GM18517 (cell line): ENCODE data around the gene TTBK2.
"Not testable (repeated sequence)": the region's sequence is repeated elsewhere in the genome, so short reads cannot be mapped to it uniquely, and the experiment has no call there.

Source experiments
- ATAC-seq: cut with Tn5 transposase; IDR thresholded peaks from one replicate; pipeline ENCODE4 v1.9.1; 2021; ENCODE audit warnings: mild to moderate bottlenecking, moderate library complexity; ENCODE audit not compliant: unreplicated experiment

TTBK2 gene

DNA sequence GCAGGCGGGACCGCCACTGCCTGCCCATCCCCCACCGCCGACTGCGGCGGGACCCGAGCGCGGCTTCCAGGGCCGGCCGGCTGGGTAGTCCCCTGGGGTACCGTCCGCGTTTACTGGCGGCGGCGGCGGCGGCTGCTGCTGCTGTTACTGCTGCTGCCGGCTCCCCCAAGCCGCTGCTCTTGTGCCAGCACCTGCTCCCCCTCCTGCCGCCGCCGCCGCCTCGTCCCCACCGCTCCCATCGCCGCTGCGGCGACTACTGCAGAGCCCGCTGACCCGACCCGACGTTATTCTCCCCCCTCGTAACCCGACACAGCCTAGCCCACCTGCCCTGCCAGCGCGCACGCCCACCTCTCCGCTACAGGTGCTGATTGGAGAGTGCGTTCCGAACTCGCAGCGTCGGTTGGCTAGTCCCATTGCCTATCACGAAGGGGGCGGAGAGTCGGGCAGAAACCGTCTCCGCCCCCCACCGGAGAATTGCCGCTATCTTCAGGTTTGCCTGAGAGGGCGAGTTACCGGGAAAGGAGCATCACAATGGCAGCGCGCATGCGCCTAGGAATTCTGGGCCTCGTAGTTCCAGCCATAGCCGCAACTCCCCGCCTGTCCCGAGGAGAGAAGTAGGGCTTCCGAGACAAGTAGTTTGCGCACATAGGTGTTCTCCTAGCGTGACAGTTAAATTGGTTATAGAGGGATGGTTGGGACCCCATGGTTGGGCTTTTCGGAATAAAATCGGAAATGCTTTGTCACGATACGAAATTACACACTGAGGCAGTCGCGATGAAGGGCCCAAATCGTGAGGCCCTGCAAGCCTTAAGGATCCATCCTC lies at the start of gene TTBK2:
TSS of gene TTBK2 (minus strand) at position 260 of the 823 bp plus-strand sequence. CDS start 42,161 bp downstream, outside the sequence.
- ATAC-seq, result peak; percentile 88

DNA sequence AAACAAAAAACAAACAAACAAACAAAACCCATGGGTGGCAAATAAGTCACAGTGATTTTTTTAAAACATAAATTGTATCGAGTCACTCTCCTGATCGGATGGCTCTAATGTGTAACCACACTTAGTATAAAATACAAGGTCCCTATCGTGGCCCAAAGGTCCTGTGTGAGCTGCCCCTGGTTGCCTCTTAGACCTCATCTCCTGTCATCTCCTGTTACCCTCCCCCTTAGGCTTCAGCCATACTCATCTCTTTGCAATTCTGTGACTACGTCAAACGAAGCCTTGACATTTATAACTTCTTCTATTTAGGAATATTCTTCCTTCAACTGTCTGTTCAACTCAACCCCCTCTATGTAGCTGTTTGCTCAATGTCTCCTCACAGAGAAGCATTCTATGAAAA lies 43.9 kb upstream of the TTBK2 start:
- no peak for ATAC-seq

DNA sequence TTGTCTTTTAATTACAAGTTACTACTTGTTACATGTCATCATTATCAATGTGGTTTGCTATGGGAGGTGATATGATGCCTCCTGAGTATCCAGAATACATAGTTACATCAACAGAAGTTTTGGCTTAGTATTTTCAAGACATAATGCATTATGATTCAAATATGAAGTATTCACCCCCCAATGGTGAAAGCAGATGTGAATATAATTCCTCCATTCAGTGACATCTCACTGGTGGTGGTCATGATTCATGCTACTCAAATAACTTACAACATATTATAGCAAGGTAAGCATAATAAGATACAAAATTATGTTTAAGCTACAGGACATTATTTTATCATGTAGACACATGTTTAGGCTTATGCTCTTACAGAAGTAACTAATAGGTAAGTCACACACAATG lies 34.9 kb upstream of the TTBK2 start:
- no peak for ATAC-seq

DNA sequence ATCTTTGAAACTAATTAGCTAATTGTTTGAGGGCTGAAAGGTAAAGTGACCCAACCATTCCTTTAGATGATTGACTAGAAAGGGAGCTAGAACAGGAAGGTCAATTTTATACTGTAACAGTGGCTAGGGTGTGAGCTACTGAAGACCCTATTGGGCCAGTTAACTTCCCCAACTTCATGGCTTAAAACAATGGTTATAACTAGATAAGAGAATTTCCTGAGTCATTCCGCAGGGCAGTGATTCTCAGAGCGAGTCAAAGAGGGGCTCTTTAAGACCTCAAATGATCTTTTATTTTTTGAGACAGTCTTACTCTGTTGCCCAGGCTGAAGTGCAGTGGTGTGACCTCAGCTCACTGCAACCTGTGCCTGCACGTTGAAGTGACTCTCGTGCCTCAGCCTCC lies 33.7 kb upstream of the TTBK2 start:
- ATAC-seq, result no peak

DNA sequence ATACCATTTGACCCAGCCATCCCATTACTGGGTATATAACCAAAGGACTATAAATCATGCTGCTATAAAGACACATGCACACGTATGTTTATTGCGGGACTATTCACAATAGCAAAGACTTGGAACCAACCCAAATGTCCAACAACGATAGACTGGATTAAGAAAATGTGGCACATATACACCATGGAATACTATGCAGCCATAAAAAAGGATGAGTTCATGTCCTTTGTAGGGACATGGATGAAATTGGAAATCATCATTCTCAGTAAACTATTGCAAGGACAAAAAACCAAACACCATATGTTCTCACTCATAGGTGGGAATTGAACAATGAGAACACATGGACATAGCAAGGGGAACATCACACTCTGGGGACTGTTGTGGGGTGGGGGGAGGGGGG lies 28.3 kb upstream of the TTBK2 start:
- ATAC-seq, result not testable (repeated sequence)

DNA sequence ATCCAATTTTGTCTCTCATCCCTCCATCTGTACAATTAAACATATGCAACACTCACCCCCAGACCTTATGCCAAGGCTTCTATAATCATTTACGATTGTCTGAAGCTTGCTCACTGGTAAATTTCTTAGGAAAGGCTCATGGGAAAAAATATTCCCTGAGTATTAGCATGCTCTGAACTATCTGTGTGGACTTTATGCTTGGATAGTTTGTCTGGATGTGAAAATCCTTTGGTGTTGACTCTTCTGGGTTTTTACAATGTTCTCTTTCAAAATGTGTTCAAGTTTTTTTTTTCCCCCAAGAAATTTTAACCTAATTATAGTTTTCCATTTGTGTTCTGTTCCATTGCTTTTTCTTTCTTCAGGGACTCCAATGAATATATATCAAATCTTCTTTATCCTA lies 19.9 kb upstream of the TTBK2 start:
- no peak for ATAC-seq

DNA sequence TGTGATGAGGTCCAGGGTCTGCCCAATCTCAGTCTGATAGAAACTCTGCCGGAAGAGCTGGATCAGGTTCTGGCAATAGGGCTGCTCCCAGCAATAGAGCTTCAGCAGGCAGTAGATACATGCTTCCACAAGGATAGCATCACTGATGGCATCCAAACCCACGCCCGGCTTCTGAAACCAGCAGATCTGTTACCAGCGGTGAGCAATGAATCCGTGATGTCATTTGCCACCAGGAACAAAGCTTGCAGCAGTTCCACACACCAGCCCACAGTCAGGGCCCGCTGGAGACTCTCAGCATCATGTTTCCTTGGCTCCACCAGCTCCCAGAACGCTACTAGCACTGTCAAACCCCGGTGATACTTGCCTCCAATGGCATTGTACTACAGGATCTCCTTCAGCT lies 19.3 kb upstream of the TTBK2 start:
- no peak for ATAC-seq

DNA sequence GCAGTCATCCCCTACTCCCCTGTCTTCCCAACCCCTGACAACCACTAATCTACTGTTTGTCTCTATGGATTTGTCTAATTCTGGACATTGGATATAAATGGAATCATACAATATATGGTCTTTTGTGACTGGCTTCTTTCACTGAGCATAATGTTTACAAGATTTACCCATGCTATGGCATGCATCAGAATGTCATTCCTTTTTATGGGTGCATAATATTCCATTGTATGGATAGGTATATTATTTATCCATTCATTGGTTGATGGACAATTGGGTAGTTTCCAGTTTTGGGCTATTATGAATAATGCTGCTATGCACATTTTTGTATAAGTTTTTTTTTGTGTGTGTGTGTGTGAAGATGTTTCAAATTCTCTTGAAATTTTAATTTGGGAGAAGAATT lies 16.6 kb upstream of the TTBK2 start:
- no peak for ATAC-seq

DNA sequence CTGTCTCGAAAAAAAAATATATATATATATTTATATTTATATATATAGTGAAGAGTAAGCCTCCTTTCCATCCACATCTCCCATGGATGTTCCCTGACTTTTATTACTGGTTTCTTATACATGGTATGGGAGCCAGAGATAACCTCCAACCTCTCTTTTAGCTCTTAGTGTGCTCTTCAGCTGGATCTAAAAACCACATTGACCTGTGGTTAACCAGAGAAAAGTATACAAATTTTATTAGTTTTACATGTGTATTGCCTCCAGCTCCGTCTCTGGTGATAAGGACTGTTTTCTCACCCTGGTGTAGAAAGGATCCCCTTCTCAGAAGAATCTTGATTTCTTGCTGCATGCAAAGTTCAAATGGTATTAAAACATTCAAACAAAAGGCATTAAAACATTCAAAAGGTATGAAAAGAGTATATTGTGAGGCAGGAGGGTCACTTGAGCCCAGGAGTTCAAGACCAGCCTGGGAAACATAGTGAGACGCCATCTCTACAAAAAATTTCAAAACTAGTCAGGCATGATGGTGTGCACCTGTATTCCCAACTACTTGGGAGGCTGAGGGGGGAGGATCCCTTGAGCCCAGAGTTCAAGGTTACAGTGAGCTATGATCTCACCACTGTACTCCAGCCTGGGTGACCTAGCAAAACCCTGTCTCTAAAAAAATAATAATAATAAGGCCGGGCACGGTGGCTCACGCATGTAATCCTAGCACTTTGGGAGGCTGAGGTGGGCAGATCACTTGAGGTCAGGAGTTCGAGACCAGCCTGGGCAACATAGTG lies 13.5 kb upstream of the TTBK2 start:
- ATAC-seq, result no peak

DNA sequence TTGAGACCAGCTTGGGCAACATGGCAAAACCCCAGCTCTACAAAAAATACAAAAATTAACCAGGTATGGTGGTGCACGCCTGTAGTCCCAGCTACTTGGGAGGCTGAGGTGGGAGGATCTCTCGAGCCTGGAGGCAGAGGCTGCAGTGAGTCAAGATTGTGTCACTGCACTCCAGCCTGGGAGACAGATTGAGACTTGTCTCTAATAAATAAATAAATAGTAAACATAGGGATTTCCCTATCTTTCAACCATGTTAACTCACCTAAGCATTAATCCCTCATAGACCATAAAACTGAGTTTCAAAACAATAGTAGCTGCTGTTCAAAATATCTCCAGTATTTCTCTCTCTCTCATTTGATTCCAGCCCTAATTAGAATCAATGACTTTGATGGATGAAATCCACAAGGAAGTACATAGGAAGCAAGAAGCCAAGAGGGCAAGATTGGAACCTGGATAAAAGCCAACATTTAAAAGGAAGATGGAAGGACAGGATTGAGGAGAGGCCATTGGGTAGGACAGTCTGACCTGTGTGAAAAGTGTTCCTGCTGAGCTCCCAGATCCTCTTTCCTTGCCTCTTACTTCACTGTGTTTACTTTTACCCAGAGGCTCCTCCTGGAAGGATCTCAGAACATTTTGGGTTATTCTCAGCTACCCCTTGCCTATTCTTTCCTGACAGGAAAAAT lies 12.4 kb upstream of the TTBK2 start:
- ATAC-seq, result no peak

DNA sequence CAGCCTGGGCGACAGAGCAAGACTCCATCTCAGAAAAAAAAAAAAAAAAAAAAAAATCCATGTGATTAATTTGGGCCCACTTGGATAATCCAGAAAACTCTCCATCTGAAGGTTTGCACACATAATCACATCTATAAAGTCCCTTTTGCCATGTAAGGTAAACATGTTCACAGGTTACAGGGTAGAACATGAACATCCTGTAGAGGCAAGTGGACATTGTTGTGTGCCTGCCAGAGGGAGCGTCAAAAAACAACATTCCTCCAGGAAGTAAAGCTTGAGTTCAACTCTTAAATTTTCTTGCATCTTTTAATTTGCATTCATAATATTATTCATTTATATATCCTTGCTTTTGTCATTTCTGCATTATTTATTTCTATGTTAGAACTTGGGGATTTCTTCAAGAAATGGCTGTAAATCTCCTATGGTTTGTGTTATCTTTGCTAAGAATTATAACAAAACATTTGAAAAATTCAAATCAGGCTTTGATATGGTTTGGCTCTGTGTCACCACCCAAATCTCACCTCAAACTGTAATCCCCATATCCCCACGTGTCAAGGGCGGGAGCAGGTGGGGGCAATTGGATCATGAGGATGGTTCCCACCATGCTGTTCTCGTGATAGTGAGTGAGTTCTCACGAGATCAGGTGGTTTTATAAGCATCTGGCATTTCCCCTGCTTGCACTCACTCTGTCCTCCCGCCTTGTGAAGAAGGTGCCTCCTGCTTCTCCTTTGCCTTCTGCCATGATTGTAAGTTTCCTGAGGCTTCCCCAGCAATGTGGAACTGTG lies 11.3 kb upstream of the TTBK2 start:
- no peak for ATAC-seq

DNA sequence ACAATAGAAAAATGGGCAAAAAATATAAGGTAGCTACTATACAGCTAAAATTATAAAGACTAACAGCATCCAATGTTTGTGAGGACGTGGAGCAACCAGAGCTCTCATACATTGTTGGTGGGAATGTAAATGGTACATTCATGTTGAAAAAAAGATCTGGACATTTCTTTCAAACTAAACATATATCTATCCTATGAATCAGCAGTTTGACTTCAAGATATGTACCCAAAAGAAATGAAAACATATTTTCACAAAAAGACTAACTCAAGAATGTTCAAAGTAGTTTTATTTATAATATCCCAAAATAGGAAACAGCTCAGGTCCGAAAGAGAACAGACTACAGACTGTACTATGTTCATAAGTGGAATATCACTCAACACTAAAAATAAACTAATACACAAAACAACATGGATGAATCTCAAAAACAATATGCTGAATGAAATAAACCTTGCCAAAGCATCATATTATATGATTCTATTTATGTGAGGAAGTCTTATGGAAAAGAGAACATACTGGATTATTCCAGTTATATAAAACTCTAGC lies 8.8 kb upstream of the TTBK2 start:
- ATAC-seq, result no peak

DNA sequence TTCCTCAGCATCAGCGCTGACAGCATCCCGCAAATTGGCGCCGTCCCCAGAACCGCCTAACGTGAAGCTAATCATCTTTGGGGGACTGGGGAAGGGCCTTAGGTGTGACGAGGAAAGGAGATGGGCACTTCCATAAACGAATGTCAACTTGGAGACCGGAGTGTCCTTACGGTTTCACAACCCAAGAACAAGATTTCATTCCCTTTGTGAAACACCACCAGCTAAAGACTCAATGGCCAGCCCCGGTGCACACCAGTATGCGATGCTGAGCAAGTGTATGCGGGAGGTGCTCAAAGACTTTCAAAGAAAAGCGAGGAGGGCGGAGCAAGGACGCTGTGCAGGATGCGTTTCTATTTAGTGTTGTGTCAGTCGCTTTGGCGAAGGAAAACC lies 759 bp upstream of the TTBK2 start:
- ATAC-seq, result no peak

DNA sequence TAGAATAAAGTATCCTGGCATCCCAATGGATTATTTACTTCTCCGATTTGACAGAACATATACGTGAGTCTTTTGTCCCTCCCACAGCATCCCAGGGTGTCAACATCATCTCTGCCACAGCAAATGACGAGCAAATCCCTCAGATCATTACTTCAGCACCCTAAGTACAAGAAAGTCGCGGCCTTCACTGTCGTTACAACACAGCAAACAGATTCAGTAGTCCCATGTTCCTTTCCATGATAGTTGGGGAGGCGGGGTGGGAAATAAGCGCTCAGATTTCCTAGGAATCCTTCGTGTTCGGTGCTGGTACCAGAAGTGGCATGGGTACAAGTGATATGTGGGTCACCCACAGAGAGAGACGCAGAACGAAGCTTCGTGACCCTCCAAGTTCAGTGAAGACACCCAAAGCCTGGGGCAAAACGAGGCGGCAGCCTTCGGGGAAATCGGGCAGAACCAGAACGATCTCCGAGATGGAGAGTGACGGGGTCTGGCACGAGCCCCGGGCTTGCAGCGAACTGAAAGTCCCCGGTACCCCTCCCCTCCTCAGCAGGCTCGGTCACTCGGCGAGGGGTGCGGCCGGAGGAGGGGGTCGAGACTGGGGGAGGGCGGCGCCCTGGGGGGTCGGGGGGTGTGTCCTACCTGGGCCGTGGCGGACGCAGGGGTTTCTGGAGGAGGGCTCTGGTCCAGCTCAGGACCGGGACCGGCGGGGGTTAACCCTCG lies 619 bp downstream of the TTBK2 start:
- peak; percentile 13 for ATAC-seq

DNA sequence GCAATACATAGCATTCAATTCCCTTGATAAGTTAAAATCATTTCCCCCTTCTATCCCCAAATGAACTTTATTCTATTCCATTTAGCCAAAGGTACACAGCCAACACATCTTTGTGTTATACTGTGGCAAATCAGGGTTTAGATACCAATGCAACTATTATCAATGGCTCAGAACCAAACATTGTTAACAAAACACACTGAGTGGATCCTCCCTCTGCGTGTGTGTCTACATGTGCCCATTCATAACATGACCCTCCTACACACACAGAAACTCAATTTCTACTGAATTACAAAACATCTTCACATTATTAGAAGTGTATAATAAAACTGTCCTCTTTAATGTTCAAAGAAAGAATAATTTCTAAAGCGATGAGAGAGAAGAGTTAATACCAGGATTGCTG lies 1.3 kb downstream of the TTBK2 start:
- ATAC-seq, result no peak

DNA sequence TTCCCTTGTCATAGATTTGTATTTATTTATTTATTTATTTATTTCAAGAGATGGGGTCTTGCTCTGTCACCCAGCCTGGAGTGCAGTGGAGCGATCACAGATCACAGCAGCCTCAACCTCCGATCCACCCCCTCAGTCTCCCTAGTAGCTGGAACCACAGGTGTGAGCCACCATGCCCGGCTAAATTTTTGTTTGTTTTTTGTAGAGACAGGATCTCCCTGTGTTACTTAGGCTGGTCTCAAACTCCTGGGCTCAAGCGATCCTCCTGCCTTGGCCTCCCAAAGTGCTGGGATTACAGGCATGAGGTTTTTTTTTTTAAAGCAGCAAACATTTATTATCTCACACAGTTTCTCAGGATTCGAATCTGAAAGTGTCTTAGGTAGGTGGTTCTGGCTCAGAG lies 2.5 kb downstream of the TTBK2 start:
- no peak for ATAC-seq

DNA sequence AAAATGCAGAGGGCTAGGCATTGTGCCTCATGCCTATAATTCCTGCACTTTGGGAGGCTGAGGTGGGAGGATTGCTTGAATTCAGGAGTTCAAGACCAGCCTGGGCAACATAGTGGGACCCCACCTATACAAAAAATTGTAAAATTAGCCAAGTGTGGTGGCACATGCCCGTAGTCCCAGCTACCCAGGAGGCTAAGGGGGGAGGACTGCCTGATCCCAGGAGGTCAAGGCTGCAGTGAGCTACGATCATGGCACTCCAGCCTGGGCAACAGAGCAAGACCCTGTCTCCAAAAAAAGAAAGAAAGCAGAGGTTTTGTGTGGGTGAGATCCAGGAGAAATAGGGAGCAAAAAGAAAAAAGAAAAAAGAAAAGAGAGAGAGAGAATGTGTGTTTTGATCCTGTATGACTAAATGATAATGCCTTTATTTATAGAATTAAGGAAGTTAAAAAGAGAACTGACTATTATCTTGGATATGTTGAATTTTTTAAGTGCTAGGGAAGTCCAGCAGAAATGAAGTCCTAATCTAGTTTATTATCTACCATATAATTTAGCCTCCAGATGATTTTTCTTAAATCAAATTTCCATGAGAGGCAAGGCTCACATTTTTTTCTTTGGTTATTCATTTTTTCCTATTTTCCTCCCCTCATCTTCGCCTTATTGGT lies 4.8 kb downstream of the TTBK2 start:
- no peak for ATAC-seq

DNA sequence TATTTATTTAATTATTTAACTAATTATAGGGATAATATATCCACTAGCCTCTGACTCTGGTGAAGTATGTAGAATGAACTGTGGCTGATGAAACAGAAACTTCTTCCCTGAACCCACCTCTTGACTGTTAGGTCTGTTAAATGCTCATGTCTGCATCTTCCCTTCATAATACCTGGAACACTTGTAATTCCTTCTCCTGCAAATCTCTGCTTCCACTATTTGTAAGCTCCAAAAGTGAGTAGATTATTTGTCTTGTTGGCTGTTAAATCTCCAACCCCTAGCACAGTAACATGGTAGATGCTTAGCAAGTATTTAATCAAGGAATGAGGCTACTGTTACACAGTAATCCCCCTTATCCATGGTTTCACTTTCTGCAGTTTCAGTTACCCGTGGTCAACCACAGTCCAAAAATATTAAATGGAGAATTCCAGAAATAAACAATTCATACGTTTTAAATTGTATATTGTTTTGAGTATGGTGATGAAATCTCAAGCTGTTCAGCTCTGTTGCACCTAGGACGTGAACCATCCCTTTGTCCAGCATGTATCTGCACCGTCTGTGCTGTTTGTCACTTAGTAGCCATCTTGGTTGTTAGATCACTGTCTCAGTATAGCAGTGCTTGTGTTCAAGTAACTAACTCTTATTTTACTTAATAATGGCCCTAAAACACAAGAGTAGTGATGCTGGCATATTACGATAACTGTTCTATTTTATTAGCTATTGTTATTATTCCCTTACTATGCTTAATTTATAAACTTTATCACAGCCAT lies 5.7 kb downstream of the TTBK2 start:
- no peak for ATAC-seq
